ENCODE measurements around the gene ZNF446. TPM values are rescaled to one million over a fixed set of nuclear protein-coding genes. Genes with fewer than 3 reads are reported as not detected.

The ZNF446 gene
- total RNA-seq, 1 experiment from 2014 or later, result 6.0 TPM

DNA sequence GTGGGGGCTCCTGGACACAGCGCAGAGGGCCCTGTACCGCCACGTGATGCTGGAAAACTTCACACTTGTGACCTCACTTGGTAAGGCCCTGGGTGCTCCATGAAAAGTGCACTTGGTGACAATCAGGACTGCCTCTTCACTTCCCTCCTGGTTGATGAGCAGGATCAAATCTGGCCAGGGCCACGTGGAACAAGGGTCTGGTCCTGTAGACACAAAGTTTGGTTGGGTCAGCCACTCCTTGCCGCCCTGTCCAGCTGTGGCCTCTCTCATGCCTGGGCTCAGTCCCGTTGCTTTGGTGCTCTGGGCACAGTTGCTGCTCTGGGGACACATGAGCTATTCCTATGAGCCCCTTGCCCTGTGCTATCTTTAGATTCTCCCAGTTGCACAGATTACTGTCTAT is 22.4 kb upstream of the ZNF446 start:
- Mint-ChIP-seq H3K9me3 (peaks cover 15% of the 10 kb centered on the region), H3K36me3 (peaks cover 13% of the 10 kb centered on the region), H3K4me1 (peaks cover 7% of the 10 kb centered on the region), H3K27ac (no peak overlapping the region), H3K27me3 (ENCODE audit: low read depth) (peaks cover 44% of the 10 kb centered on the region), H3K4me3 (no peak overlapping the region)
- ChIA-PET CTCF (no interaction called here), POLR2A (no interaction called here)
- TF ChIP-seq, protein P1, sequence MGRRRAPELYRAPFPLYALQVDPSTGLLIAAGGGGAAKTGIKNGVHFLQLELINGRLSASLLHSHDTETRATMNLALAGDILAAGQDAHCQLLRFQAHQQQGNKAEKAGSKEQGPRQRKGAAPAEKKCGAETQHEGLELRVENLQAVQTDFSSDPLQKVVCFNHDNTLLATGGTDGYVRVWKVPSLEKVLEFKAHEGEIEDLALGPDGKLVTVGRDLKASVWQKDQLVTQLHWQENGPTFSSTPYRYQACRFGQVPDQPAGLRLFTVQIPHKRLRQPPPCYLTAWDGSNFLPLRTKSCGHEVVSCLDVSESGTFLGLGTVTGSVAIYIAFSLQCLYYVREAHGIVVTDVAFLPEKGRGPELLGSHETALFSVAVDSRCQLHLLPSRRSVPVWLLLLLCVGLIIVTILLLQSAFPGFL (CRISPR knock-in tag; IDR thresholded peaks at IDR 0.05; ENCODE audit: borderline replicate concordance), result no peak
- TF ChIP-seq ZNF138 (CRISPR knock-in tag; conservative IDR thresholded peaks at IDR 0.05) (no peak), NR2C2 (CRISPR knock-in tag; IDR thresholded peaks at IDR 0.05) (no peak), JUN (CRISPR knock-in tag; IDR thresholded peaks at IDR 0.05) (no peak)
- TF ChIP-seq, protein P2, sequence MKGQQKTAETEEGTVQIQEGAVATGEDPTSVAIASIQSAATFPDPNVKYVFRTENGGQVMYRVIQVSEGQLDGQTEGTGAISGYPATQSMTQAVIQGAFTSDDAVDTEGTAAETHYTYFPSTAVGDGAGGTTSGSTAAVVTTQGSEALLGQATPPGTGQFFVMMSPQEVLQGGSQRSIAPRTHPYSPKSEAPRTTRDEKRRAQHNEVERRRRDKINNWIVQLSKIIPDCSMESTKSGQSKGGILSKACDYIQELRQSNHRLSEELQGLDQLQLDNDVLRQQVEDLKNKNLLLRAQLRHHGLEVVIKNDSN (CRISPR knock-in tag; IDR thresholded peaks at IDR 0.05), result no peak
- DNase-seq (ENCODE audit: low spot score) (no peak), ATAC-seq (no peak)

DNA sequence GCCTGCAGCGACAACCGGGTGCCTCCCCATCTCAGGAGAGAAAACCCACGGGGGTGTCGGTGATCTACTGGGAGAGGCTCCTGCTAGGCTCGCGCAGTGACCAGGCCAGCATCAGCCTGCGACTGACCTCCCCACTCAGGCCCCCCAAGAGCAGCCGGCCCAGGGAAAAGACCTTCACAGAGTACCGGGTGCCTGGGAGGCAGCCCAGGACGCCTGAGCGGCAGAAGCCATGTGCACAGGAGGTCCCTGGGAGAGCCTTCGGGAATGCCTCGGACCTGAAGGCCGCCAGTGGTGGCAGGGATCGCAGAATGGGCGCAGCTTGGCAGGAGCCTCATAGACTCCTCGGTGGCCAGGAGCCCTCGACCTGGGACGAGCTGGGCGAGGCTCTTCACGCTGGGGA is 20.8 kb upstream of the ZNF446 start:
- DNase-seq (ENCODE audit: low spot score) (no peak), ATAC-seq (no peak)
- Mint-ChIP-seq H3K4me3 (no peak overlapping the region), H3K27ac (no peak overlapping the region), H3K9me3 (no peaks in the 10 kb centered on the region), H3K27me3 (ENCODE audit: low read depth) (peaks cover 28% of the 10 kb centered on the region), H3K4me1 (peaks cover 7% of the 10 kb centered on the region), H3K36me3 (no peaks in the 10 kb centered on the region)
- POLR2A ChIA-PET, result no interaction called here
- CTCF ChIA-PET, result no interaction called here
- TF ChIP-seq EMX1 (CRISPR knock-in tag; IDR thresholded peaks at IDR 0.05) (no peak), PRRX2 (CRISPR knock-in tag; IDR thresholded peaks at IDR 0.05) (no peak), ZNF317 (CRISPR knock-in tag; IDR thresholded peaks at IDR 0.05; ENCODE audit: borderline replicate concordance, low read depth) (no peak), FOXP1 (CRISPR knock-in tag; IDR thresholded peaks at IDR 0.05; ENCODE audit: borderline replicate concordance) (no peak)
- TF ChIP-seq, protein P3, sequence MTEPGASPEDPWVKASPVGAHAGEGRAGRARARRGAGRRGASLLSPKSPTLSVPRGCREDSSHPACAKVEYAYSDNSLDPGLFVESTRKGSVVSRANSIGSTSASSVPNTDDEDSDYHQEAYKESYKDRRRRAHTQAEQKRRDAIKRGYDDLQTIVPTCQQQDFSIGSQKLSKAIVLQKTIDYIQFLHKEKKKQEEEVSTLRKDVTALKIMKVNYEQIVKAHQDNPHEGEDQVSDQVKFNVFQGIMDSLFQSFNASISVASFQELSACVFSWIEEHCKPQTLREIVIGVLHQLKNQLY (CRISPR knock-in tag; IDR thresholded peaks at IDR 0.05), result no peak
- TF ChIP-seq, protein P4, sequence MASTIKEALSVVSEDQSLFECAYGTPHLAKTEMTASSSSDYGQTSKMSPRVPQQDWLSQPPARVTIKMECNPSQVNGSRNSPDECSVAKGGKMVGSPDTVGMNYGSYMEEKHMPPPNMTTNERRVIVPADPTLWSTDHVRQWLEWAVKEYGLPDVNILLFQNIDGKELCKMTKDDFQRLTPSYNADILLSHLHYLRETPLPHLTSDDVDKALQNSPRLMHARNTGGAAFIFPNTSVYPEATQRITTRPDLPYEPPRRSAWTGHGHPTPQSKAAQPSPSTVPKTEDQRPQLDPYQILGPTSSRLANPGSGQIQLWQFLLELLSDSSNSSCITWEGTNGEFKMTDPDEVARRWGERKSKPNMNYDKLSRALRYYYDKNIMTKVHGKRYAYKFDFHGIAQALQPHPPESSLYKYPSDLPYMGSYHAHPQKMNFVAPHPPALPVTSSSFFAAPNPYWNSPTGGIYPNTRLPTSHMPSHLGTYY (CRISPR knock-in tag; IDR thresholded peaks at IDR 0.05), result no peak
- TF ChIP-seq, protein P1 (CRISPR knock-in tag; IDR thresholded peaks at IDR 0.05; ENCODE audit: borderline replicate concordance), result no peak

DNA sequence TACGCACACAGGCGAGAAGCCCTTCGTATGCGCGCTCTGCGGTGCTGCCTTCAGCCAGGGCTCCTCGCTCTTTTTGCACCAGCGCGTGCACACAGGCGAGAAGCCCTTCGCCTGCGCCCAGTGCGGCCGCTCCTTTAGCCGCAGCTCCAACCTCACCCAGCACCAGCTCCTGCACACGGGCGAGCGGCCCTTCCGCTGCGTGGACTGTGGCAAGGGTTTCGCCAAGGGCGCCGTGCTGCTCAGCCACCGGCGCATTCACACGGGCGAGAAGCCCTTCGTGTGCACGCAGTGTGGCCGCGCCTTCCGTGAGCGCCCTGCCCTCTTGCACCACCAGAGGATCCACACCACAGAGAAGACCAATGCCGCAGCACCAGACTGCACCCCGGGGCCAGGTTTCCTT is 20.0 kb upstream of the ZNF446 start:
- CTCF ChIA-PET, result no interaction called here
- Mint-ChIP-seq H3K27me3 (ENCODE audit: low read depth) (peaks cover 22% of the 10 kb centered on the region), H3K9me3 (no peaks in the 10 kb centered on the region), H3K4me3 (no peak overlapping the region), H3K27ac (no peak overlapping the region), H3K36me3 (no peaks in the 10 kb centered on the region), H3K4me1 (peaks cover 7% of the 10 kb centered on the region)
- POLR2A ChIA-PET, result no interaction called here
- ATAC-seq (no peak), DNase-seq (ENCODE audit: low spot score) (no peak)
- TF ChIP-seq ETV6 (CRISPR knock-in tag; IDR thresholded peaks at IDR 0.05) (no peak), RORB (CRISPR knock-in tag; IDR thresholded peaks at IDR 0.05) (no peak), CBFB (CRISPR knock-in tag; IDR thresholded peaks at IDR 0.05; ENCODE audit: low read depth) (no peak), SP1 (CRISPR knock-in tag; conservative IDR thresholded peaks at IDR 0.05) (no peak), MYBL2 (CRISPR knock-in tag; IDR thresholded peaks at IDR 0.05) (no peak), ESRRA (CRISPR knock-in tag; IDR thresholded peaks at IDR 0.05; ENCODE audit: borderline replicate concordance) (no peak), SOX15 (CRISPR knock-in tag; IDR thresholded peaks at IDR 0.05) (no peak), ZNF121 (CRISPR knock-in tag; IDR thresholded peaks at IDR 0.05) (no peak)
- TF ChIP-seq, protein P2 (CRISPR knock-in tag; IDR thresholded peaks at IDR 0.05), result no peak
- TF ChIP-seq, protein P5, sequence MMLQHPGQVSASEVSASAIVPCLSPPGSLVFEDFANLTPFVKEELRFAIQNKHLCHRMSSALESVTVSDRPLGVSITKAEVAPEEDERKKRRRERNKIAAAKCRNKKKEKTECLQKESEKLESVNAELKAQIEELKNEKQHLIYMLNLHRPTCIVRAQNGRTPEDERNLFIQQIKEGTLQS (CRISPR knock-in tag; conservative IDR thresholded peaks at IDR 0.05), result no peak
- TF ChIP-seq, protein P6, sequence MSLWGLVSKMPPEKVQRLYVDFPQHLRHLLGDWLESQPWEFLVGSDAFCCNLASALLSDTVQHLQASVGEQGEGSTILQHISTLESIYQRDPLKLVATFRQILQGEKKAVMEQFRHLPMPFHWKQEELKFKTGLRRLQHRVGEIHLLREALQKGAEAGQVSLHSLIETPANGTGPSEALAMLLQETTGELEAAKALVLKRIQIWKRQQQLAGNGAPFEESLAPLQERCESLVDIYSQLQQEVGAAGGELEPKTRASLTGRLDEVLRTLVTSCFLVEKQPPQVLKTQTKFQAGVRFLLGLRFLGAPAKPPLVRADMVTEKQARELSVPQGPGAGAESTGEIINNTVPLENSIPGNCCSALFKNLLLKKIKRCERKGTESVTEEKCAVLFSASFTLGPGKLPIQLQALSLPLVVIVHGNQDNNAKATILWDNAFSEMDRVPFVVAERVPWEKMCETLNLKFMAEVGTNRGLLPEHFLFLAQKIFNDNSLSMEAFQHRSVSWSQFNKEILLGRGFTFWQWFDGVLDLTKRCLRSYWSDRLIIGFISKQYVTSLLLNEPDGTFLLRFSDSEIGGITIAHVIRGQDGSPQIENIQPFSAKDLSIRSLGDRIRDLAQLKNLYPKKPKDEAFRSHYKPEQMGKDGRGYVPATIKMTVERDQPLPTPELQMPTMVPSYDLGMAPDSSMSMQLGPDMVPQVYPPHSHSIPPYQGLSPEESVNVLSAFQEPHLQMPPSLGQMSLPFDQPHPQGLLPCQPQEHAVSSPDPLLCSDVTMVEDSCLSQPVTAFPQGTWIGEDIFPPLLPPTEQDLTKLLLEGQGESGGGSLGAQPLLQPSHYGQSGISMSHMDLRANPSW (CRISPR knock-in tag; conservative IDR thresholded peaks at IDR 0.05; ENCODE audit: low read depth), result no peak
- TF ChIP-seq, protein P7, sequence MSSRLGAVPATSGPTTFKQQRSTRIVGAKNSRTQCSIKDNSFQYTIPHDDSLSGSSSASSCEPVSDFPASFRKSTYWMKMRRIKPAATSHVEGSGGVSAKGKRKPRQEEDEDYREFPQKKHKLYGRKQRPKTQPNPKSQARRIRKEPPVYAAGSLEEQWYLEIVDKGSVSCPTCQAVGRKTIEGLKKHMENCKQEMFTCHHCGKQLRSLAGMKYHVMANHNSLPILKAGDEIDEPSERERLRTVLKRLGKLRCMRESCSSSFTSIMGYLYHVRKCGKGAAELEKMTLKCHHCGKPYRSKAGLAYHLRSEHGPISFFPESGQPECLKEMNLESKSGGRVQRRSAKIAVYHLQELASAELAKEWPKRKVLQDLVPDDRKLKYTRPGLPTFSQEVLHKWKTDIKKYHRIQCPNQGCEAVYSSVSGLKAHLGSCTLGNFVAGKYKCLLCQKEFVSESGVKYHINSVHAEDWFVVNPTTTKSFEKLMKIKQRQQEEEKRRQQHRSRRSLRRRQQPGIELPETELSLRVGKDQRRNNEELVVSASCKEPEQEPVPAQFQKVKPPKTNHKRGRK (CRISPR knock-in tag; IDR thresholded peaks at IDR 0.05; ENCODE audit: borderline replicate concordance), result no peak
